ENCODE data around the gene TAS2R31. TPM values are rescaled to one million over a fixed set of nuclear protein-coding genes. Genes with fewer than 3 reads are reported as not detected.
"Not testable (repeated sequence)": the region's sequence is repeated elsewhere in the genome, so short reads cannot be mapped to it uniquely, and the experiment has no call there.

The TAS2R31 gene
- total and polyA plus RNA-seq, 2 donors (not counting 1 experiment from before 2014, with no cell fraction given): 0.86 to 5.7 TPM

DNA sequence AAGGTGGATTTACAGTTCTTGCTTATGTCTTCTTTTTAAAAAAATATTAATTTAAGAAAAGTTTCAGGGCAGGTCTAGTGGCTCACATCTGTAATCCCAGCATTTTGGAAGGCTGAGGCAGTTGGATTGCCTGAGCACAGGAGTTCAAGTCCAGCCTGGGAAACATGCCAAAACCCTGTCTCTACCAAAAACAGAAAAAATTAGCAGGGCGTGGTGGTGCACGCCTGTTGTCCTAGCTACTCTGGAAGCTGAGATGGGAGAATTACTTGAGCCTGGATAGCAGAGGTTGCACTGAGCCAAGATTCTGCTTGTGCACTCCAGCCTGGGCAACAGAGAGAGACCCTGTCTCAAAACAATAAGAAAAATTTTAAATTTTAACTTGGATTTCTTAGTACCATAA lies 36.3 kb upstream of the TAS2R31 start:
- no peak overlapping the region for H2AFZ ChIP-seq (ENCODE audit: insufficient read depth, low read depth, low read length, poor library complexity, severe bottlenecking)
- H3K4me3 ChIP-seq (ENCODE audit: control extremely low read depth in 1 of 5, extremely low read depth in 1 of 5, insufficient read depth in 1 of 5, low read depth in 2 of 5, low read length in 4 of 5): no peak overlapping the region
- ChIA-PET CTCF (no interaction called here), POLR2A (no interaction called here)
- no peak overlapping the region for H3K4me2 ChIP-seq (replicated peaks; ENCODE audit: low read depth, low read length, poor library complexity, severe bottlenecking)
- H3K27me3 ChIP-seq (replicated peaks in 1 of 4; ENCODE audit: control extremely low read depth in 1 of 4, control insufficient read depth in 3 of 4, insufficient read depth in 4 of 4, low read length in 3 of 4): no peaks in the 10 kb centered on the region
- ATAC-seq (ENCODE audit: low read depth): no peak
- no peaks in the 10 kb centered on the region for H3K9me3 ChIP-seq (ENCODE audit: control extremely low read depth in 1 of 3, control insufficient read depth in 2 of 3, insufficient read depth in 1 of 3, low read length in 2 of 3)
- Mint-ChIP-seq H3K27ac (no peak overlapping the region), H3K4me1 (peaks cover 18% of the 10 kb centered on the region), H3K9me3 (ENCODE audit: insufficient read depth) (peaks cover 5% of the 10 kb centered on the region), H3K27me3 (no peaks in the 10 kb centered on the region), H3K4me3 (no peak overlapping the region)
- TF ChIP-seq EZH2 (IDR thresholded peaks at IDR 0.05; ENCODE audit: borderline replicate concordance, insufficient read depth, low read depth, low read length, poor library complexity, severe bottlenecking) (no peak), CTCF (IDR thresholded peaks at IDR 0.05) (no peak)
- H3K27ac ChIP-seq (ENCODE audit: low read length in 2 of 2): no peak overlapping the region
- no peak for DNase-seq
- peaks cover under 1% of the 10 kb centered on the region for H4K20me1 ChIP-seq (ENCODE audit: control insufficient read depth, insufficient read depth, low read length, poor library complexity, severe bottlenecking)
- H3K4me1 ChIP-seq (ENCODE audit: control insufficient read depth in 2 of 2, insufficient read depth in 2 of 2, low read length in 2 of 2): peaks cover 0 to 4% of the 10 kb centered on the region in 2 donors
- intact Hi-C loops (cut with micrococcal nuclease): loop anchor here (2.0 kb wide), 1 partner anchor 23 kb away; no protein-coding TSS in a partner anchor
- peaks cover 10% of the 10 kb centered on the region for H3K79me2 ChIP-seq (ENCODE audit: control insufficient read depth, insufficient read depth, low read length)
- no peak overlapping the region for H3K9ac ChIP-seq (ENCODE audit: low read length)
- no CpG with 5 or more reads among the region's 2 CpGs for WGBS (ENCODE audit: insufficient coverage)
- H3K36me3 ChIP-seq (replicated peaks in 1 of 2; ENCODE audit: control extremely low read depth in 1 of 2, control insufficient read depth in 1 of 2, extremely low read depth in 1 of 2, insufficient read depth in 2 of 2, low read length in 1 of 2): no peaks in the 10 kb centered on the region

DNA sequence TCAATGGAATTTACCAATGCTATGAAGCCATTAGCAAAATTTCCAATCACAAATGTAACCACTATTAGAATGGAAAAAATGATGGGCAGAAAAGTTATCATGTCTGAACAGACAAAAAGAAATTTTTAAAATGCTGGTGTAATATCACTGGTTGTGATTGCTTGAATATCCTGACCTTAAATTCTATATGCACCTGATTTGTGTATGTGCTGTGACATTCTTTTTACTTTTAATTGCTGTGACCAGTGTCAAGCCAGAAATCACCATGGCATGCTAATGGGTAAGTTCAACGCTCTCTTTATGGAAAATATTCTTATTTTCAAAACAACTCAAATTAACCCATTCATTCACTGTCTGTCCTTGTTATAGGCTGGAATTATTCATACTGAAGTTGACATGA lies 31.0 kb upstream of the TAS2R31 start, which contains the start of gene TAS2R46:
Gene TAS2R46 (minus strand): TSS at position 101 of the 400 bp plus-strand sequence. CDS start 0 bp downstream, at position 101.
- H3K4me1 ChIP-seq (ENCODE audit: control insufficient read depth in 2 of 2, insufficient read depth in 2 of 2, low read length in 2 of 2); H3K9me3 Mint-ChIP-seq (ENCODE audit: insufficient read depth); H3K4me3 Mint-ChIP-seq; DNase-seq; H3K27ac Mint-ChIP-seq; CTCF ChIA-PET; POLR2A ChIA-PET; intact Hi-C loops (cut with micrococcal nuclease); H3K9me3 ChIP-seq (ENCODE audit: control extremely low read depth in 1 of 3, control insufficient read depth in 2 of 3, insufficient read depth in 1 of 3, low read length in 2 of 3); ATAC-seq (ENCODE audit: low read depth); H3K27ac ChIP-seq (ENCODE audit: low read length in 2 of 2); H3K4me3 ChIP-seq (ENCODE audit: control extremely low read depth in 1 of 5, extremely low read depth in 1 of 5, insufficient read depth in 1 of 5, low read depth in 2 of 5, low read length in 4 of 5); H4K20me1 ChIP-seq (ENCODE audit: control insufficient read depth, insufficient read depth, low read length, poor library complexity, severe bottlenecking); H3K36me3 ChIP-seq (replicated peaks in 1 of 2; ENCODE audit: control extremely low read depth in 1 of 2, control insufficient read depth in 1 of 2, extremely low read depth in 1 of 2, insufficient read depth in 2 of 2, low read length in 1 of 2); H3K4me1 Mint-ChIP-seq; H3K4me2 ChIP-seq (replicated peaks; ENCODE audit: low read depth, low read length, poor library complexity, severe bottlenecking); H3K27me3 ChIP-seq (replicated peaks in 1 of 4; ENCODE audit: control extremely low read depth in 1 of 4, control insufficient read depth in 3 of 4, insufficient read depth in 4 of 4, low read length in 3 of 4); H2AFZ ChIP-seq (ENCODE audit: insufficient read depth, low read depth, low read length, poor library complexity, severe bottlenecking); H3K9ac ChIP-seq (ENCODE audit: low read length); H3K27me3 Mint-ChIP-seq: not testable (repeated sequence)
- H3K79me2 ChIP-seq (ENCODE audit: control insufficient read depth, insufficient read depth, low read length): peaks cover 11% of the 10 kb centered on the region
- whole genome bisulfite sequencing (ENCODE audit: insufficient coverage): no CpG with 5 or more reads among the region's 1 CpG

All from B cell (primary cell).